GM12872 (cell line): ENCODE data around the gene UBB.
A peak's percentile ranks its signal among the peaks of the same experiment; 100 is the strongest.

Experiments used
- TF ChIP-seq, protein P1 (sequence below): IDR thresholded peaks from 3 replicates; pipeline ENCODE4 v1.5.1; 2011; ENCODE audit warnings: low read depth, mild to moderate bottlenecking, low read length, moderate library complexity; ENCODE audit not compliant: insufficient read depth

UBB gene

DNA sequence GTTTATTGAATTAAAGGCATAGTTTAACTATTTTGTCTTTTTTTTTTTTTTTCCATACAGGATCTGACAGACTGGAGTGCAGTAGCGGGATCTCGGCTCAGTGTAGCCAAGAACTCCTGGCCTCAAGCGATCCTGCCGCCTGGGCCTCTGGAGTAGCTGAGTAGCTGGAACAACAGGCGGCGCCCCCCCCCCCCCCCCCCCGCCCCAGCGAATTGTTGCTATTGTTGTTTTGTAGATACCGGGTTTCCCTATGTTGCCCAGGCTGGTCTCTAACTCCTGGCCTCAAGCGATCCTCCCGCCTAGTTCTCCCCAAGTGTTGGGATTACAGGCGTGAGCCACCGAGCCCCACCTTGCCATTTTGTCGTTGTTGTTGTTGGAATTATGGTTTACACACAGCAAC lies 26.3 kb upstream of the UBB start:
- TF ChIP-seq, protein P1, sequence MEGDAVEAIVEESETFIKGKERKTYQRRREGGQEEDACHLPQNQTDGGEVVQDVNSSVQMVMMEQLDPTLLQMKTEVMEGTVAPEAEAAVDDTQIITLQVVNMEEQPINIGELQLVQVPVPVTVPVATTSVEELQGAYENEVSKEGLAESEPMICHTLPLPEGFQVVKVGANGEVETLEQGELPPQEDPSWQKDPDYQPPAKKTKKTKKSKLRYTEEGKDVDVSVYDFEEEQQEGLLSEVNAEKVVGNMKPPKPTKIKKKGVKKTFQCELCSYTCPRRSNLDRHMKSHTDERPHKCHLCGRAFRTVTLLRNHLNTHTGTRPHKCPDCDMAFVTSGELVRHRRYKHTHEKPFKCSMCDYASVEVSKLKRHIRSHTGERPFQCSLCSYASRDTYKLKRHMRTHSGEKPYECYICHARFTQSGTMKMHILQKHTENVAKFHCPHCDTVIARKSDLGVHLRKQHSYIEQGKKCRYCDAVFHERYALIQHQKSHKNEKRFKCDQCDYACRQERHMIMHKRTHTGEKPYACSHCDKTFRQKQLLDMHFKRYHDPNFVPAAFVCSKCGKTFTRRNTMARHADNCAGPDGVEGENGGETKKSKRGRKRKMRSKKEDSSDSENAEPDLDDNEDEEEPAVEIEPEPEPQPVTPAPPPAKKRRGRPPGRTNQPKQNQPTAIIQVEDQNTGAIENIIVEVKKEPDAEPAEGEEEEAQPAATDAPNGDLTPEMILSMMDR: no peak

DNA sequence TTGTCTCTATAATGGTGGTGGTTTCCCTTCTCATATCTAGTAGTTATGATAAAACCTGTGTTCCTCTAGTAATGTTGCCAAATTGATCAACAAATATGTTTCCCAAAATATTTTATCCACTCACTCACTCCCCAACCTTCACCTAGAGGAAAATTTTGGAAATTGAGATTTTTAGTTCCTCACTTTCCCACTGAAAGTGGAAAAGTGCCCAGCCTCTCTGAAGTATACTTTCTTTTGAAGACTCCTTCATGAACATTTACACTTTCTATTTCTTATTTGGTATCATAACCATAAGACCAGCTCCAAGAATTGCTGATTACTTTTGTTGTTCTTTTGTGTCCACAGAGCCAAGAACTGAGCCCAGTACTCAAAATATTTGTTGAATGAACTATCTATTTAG lies 22.5 kb upstream of the UBB start:
- TF ChIP-seq, protein P1: no peak

DNA sequence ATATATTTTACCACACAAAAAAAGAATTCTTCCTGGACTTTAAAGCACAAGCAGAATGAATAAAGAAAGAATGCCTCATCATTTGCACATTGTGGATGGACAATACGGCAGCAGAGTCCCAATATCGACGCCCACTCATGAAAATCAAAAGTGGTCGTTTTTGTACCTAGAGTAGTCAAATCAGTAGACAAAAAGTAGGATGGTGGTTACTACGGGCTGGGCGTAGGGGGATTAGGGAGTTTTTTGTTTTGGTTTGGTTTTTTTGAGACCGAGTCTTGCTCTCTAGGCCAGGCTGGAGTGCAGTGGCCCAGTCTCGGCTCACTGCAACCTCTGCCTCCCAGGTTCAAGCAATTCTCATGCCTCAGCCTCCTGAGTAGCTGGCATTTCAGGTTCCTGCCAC lies 19.0 kb upstream of the UBB start:
- TF ChIP-seq, protein P1: no peak

DNA sequence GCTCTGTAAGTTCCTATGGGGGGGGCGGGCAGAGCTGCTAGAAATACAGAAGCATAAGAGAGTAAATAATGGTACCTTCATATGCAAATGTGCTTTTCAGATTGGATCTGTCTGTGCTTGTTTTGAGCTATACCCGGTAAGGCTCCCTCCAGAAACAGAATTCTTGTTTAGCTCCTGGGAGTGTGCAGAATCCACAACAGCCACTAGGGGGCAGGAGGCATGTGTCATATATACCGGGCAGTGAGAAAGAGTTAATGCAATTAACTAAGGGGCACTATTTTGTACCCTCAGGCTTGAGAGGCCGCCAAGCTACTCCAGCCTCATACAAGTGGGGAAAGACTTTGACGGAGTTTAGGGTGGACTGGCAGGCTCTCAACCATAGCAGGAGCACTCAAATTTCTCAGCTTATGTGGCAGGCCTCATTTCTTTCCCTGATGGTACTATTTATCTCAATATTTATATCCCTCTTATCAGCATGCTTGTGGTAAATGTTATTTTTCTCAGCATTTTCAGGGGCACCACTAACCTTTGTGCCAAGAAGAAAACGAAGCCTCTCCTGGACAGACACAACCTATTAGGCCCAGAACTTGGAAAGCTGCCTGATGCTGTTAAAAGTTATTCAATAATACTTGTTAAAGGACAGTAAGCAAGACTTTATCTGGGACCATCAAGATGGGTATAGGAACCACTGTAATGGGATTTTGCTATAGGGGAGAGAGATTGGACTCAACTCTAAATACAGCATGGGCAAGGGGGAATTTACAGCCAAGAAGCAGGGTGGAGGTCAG lies 16.9 kb upstream of the UBB start:
- TF ChIP-seq, protein P1: peak; percentile 94

DNA sequence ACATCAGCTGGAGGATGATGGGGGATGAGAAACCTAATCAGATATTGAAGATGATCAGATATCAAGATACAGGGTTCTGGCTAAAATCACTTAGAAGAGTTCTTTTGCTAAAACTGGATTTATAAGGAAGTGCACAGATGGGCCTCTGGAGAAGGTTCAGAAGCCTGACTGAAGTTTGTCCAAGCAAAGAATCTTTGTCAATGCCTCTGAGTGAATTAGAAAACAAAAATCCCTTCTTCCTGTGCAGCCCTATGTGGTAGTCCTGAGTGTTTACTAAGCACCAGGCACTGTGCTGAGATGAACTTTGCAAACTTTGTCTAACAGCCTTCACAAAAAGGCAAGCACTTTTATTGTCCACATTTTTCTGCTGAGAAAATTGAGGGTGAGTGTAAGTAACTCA lies 16.3 kb upstream of the UBB start:
- TF ChIP-seq, protein P1: no peak

DNA sequence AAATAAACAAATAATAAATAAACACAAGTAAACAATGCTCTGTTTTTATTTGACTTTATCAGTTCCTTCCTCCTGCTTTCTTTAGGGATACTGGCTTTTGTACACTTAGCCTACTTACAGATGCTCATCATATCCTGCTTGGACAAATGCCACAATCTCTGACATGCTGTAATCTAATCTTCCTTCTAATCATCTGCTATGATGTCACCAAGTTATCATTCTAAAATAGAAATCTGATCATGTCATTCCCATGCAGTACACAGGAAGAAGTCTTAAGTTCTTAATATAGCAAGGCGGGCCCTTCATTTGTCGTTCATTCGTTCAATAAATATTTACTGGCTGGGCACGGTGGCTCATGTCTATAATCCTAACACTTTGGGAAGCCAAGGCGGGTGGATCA lies 9.1 kb upstream of the UBB start:
- TF ChIP-seq, protein P1: no peak

DNA sequence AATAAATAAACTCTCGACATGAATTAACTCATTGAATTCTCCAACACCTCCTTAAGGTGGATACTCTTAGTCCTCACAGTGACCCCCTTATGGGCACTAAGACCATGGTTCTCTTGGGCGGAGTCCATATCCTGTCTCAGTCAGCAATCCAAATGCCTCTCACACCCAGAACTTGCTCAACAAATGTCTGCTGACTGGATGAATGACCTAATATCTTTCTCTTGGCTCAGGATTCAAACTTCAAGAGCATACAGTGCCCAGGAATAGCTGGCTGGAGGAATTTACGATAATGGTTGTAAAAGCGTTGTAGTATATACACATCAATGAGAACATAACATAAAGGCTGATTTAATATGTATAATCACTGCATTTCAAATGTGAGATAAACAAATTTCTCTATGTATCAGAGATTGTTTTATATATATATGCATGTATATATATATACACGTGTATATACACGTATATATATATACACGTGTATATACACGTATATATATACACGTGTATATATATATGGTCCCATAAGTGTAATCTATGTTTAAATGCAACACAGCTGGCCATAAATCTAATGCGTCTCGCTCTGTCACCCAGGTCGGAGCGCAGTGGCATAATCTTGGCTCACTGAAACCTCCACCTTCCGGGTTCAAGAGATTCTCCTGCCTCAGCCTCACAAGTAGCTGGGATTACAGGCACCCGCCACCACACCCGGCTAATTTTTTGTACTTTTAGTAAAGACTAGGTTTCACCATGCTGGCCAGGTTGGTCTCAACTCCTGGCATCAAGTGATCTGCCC lies 6.5 kb upstream of the UBB start:
- TF ChIP-seq, protein P1: no peak
